ENCODE data around the gene APOB.

The APOB gene

DNA sequence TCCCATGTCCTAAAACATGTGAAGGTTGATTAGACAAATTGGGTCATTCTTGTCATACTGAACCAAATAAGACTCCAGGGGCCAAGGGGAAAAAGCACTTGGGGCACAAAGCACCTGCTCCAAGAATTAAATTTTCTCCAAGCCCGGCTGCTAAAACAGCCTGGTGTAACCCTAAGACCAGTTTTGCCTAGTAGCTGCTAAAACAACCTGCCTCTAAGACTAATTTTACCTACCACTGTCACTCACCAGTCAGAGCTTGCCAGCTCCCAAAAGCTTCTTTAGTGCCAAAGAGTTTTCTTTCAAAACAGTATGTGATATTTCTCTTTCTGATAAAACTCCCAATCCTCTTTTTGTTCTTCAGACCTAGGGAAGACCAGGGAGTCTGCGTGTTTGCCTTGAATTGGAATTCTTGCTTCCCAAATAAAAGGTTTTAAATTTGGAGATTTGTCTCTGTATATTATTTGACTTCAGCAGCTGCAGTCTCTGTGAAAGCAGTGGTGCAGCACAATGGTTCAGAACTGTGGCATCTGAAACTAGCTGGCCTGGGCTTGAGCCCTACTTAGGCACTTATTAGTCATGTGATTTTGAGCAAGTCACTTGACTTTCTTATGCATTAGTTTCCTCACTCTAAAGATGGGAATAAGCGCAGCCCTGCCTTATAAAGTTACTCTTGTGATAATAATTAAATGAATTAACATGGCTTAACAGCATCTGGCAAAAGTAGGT is 16.2 kb upstream of the APOB start:
- H3K9me3 Mint-ChIP-seq: no peaks in the 10 kb centered on the region
- no peak for DNase-seq (ENCODE audit: low spot score in 2 of 2)
- no peak for ATAC-seq (replicated peaks; ENCODE audit: extremely low read depth, poor library complexity, severe bottlenecking)
- no peaks in the 10 kb centered on the region for H3K27me3 Mint-ChIP-seq
- H3K27ac Mint-ChIP-seq (ENCODE audit: low read depth): no peak overlapping the region
- H3K4me3 Mint-ChIP-seq: no peak overlapping the region
- no peaks in the 10 kb centered on the region for H3K36me3 Mint-ChIP-seq (ENCODE audit: insufficient read depth)
- H3K4me1 Mint-ChIP-seq: no peaks in the 10 kb centered on the region

DNA sequence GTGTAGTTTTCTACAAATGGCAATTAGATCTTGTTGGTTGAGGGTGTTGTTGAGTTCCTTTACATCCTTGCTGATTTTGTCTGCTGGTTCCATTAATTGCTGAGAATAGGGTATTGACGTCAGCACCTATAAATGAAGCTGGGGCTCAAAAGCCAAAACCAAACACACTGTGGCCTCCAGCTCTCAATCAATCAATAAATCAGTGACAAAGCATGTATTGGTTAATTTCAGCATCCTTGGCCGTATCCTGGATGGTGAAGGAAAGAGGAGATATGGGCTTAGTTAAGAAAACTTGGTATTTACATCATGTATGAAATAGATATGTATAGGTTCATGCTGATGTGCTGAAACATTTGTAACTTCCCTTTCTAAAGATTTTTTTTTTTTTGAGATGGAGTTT is 13.2 kb upstream of the APOB start:
- H3K27ac Mint-ChIP-seq (ENCODE audit: low read depth): no peak overlapping the region
- ATAC-seq (replicated peaks; ENCODE audit: extremely low read depth, poor library complexity, severe bottlenecking) (no peak), DNase-seq (ENCODE audit: low spot score in 2 of 2) (no peak)
- H3K4me1 Mint-ChIP-seq: no peaks in the 10 kb centered on the region
- no peaks in the 10 kb centered on the region for H3K36me3 Mint-ChIP-seq (ENCODE audit: insufficient read depth)
- no peak overlapping the region for H3K4me3 Mint-ChIP-seq
- no peaks in the 10 kb centered on the region for H3K9me3 Mint-ChIP-seq
- peaks cover 10% of the 10 kb centered on the region for H3K27me3 Mint-ChIP-seq

DNA sequence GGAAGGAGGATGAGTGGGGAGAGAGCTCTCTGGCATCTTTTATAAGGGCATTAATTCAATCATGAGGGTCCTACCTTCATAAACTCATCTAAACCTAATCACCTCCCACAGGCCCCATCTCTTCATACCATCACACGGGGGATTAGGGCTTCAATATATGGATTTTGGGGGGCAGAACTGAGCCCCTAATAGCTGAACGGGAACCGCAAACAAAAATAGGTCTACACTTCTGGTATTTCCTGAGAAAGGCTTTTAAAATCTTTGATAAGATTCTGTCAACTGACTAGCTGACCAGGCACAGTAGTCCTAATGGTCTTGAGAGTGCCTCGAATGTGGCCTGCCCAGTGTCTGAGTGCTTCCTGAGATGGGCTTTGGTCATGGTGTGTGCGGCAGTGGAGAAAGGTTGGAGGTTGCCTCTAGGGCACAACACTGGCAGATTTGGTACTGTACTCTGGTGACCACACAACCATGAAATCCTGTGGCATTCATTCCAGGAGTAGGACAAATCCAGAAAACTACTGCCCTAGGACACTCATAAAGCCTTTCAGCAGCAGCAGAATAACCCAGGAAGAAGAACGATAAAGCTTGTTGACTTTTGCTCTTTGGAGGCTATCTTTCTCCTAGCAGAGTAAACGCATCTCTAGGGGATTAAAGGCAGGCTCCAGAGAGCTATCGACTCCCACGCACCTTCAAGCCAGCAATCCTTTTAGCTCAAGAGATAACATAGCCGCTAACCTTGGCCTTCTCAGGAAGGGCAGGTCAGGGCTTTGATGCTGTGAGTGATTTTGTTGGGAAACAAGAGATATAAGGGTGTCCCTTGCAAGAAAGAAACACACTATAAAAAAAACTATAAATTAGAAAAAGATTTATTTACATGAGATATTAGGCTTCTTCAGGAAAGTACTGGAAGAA is 12.3 kb upstream of the APOB start:
- Mint-ChIP-seq H3K36me3 (ENCODE audit: insufficient read depth) (no peaks in the 10 kb centered on the region), H3K27ac (ENCODE audit: low read depth) (no peak overlapping the region), H3K4me1 (no peaks in the 10 kb centered on the region), H3K9me3 (no peaks in the 10 kb centered on the region), H3K27me3 (peaks cover 10% of the 10 kb centered on the region), H3K4me3 (no peak overlapping the region)
- ATAC-seq (replicated peaks; ENCODE audit: extremely low read depth, poor library complexity, severe bottlenecking) (no peak), DNase-seq (ENCODE audit: low spot score in 2 of 2) (no peak)

DNA sequence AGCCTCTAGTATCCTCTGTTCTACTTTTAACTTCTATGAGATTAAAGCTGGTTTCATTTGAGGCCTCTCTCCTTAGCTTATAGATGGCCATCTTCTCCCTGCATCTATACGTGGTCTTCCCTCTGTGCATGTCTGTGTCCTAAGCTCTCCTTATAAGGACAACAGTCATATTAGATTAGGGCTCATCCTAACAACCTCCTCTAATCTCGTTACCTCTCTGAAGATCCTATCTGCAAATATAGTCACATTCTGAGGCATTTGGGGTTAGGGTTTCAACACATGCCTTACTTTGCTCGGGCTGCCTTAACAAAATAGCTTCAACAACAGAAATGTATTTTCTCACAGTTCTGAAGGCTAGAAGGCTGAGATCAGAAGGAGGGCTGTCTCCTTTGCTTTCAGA is 11.6 kb upstream of the APOB start:
- Mint-ChIP-seq H3K9me3 (no peaks in the 10 kb centered on the region), H3K4me1 (no peaks in the 10 kb centered on the region), H3K36me3 (ENCODE audit: insufficient read depth) (no peaks in the 10 kb centered on the region), H3K4me3 (no peak overlapping the region), H3K27me3 (peaks cover 10% of the 10 kb centered on the region), H3K27ac (ENCODE audit: low read depth) (no peak overlapping the region)
- ATAC-seq (replicated peaks; ENCODE audit: extremely low read depth, poor library complexity, severe bottlenecking) (no peak), DNase-seq (ENCODE audit: low spot score in 2 of 2) (no peak)

DNA sequence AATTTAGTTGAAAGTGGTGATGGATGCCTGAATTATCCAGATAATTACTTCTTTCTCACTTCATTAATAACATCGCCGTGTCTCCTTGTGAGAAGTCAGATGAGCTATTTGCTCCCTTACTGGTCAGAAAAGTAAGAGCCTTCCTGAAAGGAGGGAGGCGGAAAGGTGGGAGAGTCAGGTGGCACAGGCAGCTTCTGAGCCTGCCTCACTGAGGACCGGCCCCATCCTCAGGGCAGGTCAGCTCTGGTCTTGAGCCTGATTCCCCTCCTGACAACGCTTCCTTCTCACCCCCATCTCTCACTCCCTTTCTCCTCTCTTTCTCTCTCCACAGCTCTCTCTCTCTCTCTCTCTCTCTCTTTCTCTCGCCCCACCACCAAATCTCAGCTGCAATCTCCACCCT is 10.1 kb upstream of the APOB start:
- no peak for DNase-seq (ENCODE audit: low spot score in 2 of 2)
- no peak for ATAC-seq (replicated peaks; ENCODE audit: extremely low read depth, poor library complexity, severe bottlenecking)
- Mint-ChIP-seq H3K27me3 (peaks cover 10% of the 10 kb centered on the region), H3K36me3 (ENCODE audit: insufficient read depth) (no peaks in the 10 kb centered on the region), H3K4me3 (no peak overlapping the region), H3K9me3 (no peaks in the 10 kb centered on the region), H3K4me1 (no peaks in the 10 kb centered on the region), H3K27ac (ENCODE audit: low read depth) (no peak overlapping the region)

DNA sequence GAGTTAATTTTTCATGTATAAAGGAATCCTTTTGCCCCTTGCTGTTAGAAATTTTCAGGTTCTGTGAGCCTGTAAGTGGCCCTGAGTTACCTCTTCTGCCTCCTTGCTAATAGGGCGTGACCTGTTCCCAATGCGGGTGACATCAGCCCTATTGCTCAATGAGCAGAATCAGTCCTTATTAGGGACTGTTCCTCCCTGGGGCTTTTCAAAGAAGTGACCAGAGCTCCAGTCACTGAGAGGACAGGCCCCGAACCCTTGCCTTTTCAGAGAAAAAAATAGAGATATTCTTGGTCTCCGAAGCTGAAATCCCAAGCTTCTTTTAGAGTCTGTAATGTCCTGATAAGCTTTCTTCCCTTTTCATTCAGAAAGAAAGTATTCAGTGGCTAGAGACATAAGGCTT is 8.2 kb upstream of the APOB start:
- no peak overlapping the region for H3K27ac Mint-ChIP-seq (ENCODE audit: low read depth)
- DNase-seq (ENCODE audit: low spot score in 2 of 2) (no peak), ATAC-seq (replicated peaks; ENCODE audit: extremely low read depth, poor library complexity, severe bottlenecking) (no peak)
- no peaks in the 10 kb centered on the region for H3K4me1 Mint-ChIP-seq
- no peaks in the 10 kb centered on the region for H3K9me3 Mint-ChIP-seq
- H3K4me3 Mint-ChIP-seq: no peak overlapping the region
- H3K36me3 Mint-ChIP-seq (ENCODE audit: insufficient read depth): no peaks in the 10 kb centered on the region
- H3K27me3 Mint-ChIP-seq: peaks cover 10% of the 10 kb centered on the region

DNA sequence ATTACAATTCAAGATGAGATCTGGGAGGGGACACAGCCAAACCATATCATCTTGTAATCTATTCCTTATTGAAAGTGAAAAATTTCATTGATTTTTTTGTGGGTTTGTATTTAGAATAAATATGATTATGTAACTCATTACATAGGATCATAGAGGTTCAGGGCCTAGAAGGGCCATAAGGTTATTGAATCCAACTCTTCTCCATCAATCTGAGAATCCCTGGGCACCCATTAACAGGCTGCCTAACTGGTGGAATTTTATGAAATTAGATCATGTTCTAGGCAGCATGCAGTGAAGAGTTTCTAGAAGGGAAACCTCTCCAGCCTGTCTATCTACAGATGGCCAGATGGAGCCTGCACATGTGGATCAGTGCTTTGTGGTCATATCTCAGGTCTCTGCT is 6.3 kb upstream of the APOB start:
- no peaks in the 10 kb centered on the region for H3K9me3 Mint-ChIP-seq
- no peak for ATAC-seq (replicated peaks; ENCODE audit: extremely low read depth, poor library complexity, severe bottlenecking)

DNA sequence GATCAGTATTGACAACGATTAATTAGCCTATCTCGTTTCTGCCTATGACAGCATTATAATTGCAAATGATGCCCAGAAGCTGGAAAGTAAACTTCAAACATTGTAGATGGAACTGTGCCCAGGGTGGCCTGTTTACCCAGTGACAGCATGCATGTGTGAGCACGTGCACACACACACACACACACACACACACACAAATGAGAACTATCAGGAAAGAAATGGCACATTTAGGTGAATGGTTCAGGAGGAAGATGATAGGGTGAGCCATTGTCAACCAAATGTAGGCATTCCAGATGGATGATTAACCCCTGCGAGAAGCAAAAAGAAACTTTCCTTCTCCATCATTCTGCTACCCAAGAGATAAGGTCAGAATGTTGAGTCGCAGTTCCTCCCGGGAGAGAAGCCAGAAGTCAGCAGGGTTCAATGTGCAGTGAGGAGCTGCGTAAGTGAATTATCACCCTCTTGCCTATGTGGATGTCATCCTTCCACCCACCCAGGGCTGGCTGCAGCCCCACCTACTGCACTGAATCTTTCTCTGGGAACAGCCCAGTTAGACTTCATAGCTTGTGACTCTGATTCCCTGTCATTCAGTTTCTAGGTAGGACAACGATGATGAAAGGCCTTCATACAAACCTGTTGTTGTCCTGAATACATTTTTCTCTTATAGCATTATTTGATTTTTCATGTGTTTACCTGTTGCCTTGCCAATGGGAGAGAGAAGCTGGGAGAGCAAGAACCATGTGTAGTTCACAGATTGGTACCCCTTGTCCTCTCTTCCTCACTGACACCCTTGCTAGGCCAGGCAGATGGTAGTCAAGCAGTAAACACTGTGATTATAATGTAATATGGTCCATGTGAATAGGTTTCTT is 3.5 kb upstream of the APOB start:
- no peak for ATAC-seq (replicated peaks; ENCODE audit: extremely low read depth, poor library complexity, severe bottlenecking)
- H3K27me3 Mint-ChIP-seq: peaks cover 25% of the 10 kb centered on the region
- no peak overlapping the region for H3K4me3 Mint-ChIP-seq
- no peaks in the 10 kb centered on the region for H3K36me3 Mint-ChIP-seq (ENCODE audit: insufficient read depth)
- no peaks in the 10 kb centered on the region for H3K4me1 Mint-ChIP-seq
- no peak for DNase-seq (ENCODE audit: low spot score in 2 of 2)
- H3K27ac Mint-ChIP-seq (ENCODE audit: low read depth): no peak overlapping the region
- H3K9me3 Mint-ChIP-seq: no peaks in the 10 kb centered on the region

More for the DNA sequence above, 6.3 kb upstream of the APOB start:
- H3K4me1 Mint-ChIP-seq: no peaks in the 10 kb centered on the region
- no peak for DNase-seq (ENCODE audit: low spot score in 2 of 2)
- H3K4me3 Mint-ChIP-seq: no peak overlapping the region
- peaks cover 14% of the 10 kb centered on the region for H3K27me3 Mint-ChIP-seq
- no peaks in the 10 kb centered on the region for H3K36me3 Mint-ChIP-seq (ENCODE audit: insufficient read depth)
- H3K27ac Mint-ChIP-seq (ENCODE audit: low read depth): no peak overlapping the region

DNA sequence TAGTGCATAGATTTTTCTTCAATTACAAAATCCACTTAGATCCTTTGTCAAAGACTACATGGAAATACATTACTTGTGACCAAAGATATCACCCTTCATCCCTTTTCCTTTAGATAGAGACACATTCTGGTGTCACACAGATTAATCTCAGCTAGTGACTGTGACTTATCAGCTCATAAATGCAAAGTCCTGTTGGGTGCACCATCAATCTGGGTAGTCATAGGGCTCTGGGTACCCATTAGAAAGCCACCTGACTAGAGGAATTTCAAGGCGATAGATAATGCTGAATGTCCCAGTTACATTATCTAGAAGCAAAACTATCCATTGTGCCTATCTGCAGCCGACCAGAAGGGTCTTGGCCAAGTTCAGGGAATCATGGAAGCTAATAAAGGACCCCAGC is 2.6 kb upstream of the APOB start:
- no peak overlapping the region for H3K4me3 Mint-ChIP-seq
- H3K27me3 Mint-ChIP-seq: peaks cover 33% of the 10 kb centered on the region
- no peaks in the 10 kb centered on the region for H3K9me3 Mint-ChIP-seq
- DNase-seq (ENCODE audit: low spot score in 2 of 2): no peak
- H3K36me3 Mint-ChIP-seq (ENCODE audit: insufficient read depth): no peaks in the 10 kb centered on the region
- ATAC-seq (replicated peaks; ENCODE audit: extremely low read depth, poor library complexity, severe bottlenecking): no peak
- H3K27ac Mint-ChIP-seq (ENCODE audit: low read depth): no peak overlapping the region
- H3K4me1 Mint-ChIP-seq: no peaks in the 10 kb centered on the region

DNA sequence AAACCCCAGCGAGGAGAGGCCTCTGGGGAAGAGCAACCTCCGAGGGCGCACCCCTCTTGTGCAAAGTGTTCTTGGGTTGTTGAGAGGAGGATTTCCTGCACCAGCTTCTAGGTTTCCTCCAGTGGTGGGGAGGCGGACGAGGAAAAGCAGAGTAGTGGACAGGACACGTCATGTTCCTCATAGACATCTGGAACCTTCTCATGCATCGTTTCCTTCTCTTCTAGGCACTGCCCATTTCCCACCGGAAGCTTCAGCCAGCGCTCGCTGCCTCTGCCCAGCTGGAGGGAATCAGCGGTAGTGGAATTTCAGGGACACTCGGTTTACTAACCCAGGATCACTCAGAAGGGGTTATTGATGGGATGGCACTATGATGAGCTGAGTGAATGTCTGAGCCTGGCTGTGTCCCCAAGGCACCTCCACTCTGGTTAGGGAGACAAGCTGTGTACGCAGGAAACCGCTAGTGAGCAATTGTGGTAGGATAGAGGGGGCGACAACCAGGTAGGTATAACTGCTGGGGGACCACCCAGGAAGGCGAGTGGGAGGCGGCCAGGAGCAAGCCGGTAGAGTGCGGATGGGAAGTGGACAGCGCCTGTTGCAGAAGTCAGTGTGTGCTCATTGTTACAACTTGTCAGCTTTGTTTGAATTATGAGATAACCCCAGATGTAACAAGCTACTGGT is 960 bp upstream of the APOB start:
- no peaks in the 10 kb centered on the region for H3K9me3 Mint-ChIP-seq
- no peak for DNase-seq (ENCODE audit: low spot score in 2 of 2)
- no peak for ATAC-seq (replicated peaks; ENCODE audit: extremely low read depth, poor library complexity, severe bottlenecking)
- H3K36me3 Mint-ChIP-seq (ENCODE audit: insufficient read depth): no peaks in the 10 kb centered on the region
- peaks cover 35% of the 10 kb centered on the region for H3K27me3 Mint-ChIP-seq
- H3K4me1 Mint-ChIP-seq: no peaks in the 10 kb centered on the region
- H3K4me3 Mint-ChIP-seq: no peak overlapping the region
- H3K27ac Mint-ChIP-seq (ENCODE audit: low read depth): no peak overlapping the region

DNA sequence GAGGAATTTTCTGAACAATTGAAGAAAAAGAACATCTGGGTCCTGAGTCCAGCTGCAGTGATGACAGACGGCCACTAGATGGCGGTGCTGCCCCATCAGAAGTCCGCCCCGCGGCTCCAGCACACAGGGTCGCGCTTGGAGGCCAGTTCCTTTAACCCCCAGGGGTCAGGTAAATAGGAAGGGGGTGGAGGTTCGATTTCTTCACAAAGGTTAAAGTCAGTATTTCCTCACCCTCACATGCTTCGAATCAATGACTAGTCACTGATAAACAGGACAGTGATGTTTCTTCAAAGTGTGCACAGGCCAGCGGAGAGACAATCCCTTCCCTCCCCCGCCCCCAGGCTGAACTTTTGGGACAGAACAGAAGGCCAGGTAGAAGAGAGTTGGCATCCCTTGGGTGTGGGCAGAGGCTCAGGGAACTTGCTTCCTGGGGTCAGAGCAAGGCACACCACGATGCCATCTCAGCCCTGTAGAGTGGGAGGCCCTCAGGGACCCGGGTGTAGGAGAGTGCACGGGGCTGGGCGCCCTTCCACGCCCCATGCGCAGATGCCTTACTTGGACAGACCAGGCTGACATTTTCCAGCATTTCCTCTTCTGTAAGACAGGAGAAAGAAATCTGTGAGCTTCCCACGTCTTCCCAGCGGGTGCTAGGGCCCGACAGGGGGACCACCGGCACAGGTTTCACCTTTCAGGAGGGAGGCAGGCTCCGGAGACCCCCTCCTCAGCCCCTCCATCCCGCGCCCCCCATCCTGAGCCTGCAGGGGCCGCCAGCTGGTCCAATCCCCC is 722 bp downstream of the APOB start:
- no peaks in the 10 kb centered on the region for H3K9me3 Mint-ChIP-seq
- H3K4me1 Mint-ChIP-seq: no peaks in the 10 kb centered on the region
- no peaks in the 10 kb centered on the region for H3K36me3 Mint-ChIP-seq (ENCODE audit: insufficient read depth)
- H3K27me3 Mint-ChIP-seq: peaks cover 35% of the 10 kb centered on the region
- DNase-seq (ENCODE audit: low spot score in 2 of 2) (peak in 1 of 2 donors; percentile 26), ATAC-seq (replicated peaks; ENCODE audit: extremely low read depth, poor library complexity, severe bottlenecking) (no peak)
- no peak overlapping the region for H3K4me3 Mint-ChIP-seq
- no peak overlapping the region for H3K27ac Mint-ChIP-seq (ENCODE audit: low read depth)

DNA sequence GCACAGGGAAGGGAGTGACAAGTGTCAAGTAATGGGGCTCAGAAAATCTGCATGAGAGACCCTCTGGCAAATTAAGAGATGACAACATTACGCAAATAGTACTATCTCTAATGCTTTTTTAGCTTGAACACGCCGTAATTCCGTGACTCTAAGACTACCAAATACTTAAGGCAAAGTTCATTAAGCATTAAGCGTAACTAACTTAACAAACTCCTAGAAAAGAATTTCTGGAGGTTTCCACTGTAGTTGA is 1.2 kb downstream of the APOB start:
- H3K27me3 Mint-ChIP-seq: peaks cover 35% of the 10 kb centered on the region
- no peak for ATAC-seq (replicated peaks; ENCODE audit: extremely low read depth, poor library complexity, severe bottlenecking)
- H3K9me3 Mint-ChIP-seq: no peaks in the 10 kb centered on the region
- H3K36me3 Mint-ChIP-seq (ENCODE audit: insufficient read depth): no peaks in the 10 kb centered on the region
- no peaks in the 10 kb centered on the region for H3K4me1 Mint-ChIP-seq
- DNase-seq (ENCODE audit: low spot score in 2 of 2): no peak
- no peak overlapping the region for H3K4me3 Mint-ChIP-seq
- H3K27ac Mint-ChIP-seq (ENCODE audit: low read depth): no peak overlapping the region
